Endothelial cell of umbilical vein (primary cell): ENCODE data around the gene MYO1C. TPM values are rescaled to one million over a fixed set of nuclear protein-coding genes. Genes with fewer than 3 reads are reported as not detected.

ENCODE experiments used
- BruUV-seq: library from RNA; stranded (reverse); fragments of 400-500 nt; replicated peaks from 2 replicates; lab custom pipeline; 2021; lab: Mats Ljungman, UMichigan
- CTCF ChIA-PET: fragments of 300-600, 350-600 bp; sonication (Branson Sonifier 250); formaldehyde crosslinking; loops from one replicate; lab custom pipeline; 2021; ENCODE audit warnings: antibody characterized with exemption, inconsistent platforms; lab: Charles Lee
- POLR2A ChIA-PET: fragments of 300-600, 350-600 bp; sonication (Branson Sonifier 250); formaldehyde crosslinking; loops from one replicate; lab custom pipeline; 2021; ENCODE audit warnings: antibody characterized with exemption, inconsistent platforms; lab: Charles Lee
- DNase-seq: peaks from one replicate; pipeline ENCODE4 v3.0.0-alpha.2; 2011; ENCODE audit warnings: low read depth, low spot score
- FAIRE-seq: peaks from 2 replicates; lab custom pipeline; 2011; peaks lifted over from hg19 to GRCh38; lab: Jason Lieb, UNC
- H2AFZ ChIP-seq: 2 replicates; pipeline ENCODE4 v1.6.0; 2012; ENCODE audit warnings: low read depth, low read length, control low read depth, inconsistent platforms
- H3K27ac ChIP-seq: 2 replicates; pipeline ENCODE4 v1.5.1; 2011; ENCODE audit warnings: low read depth, mild to moderate bottlenecking, control low read depth, low read length, moderate library complexity; ENCODE audit not compliant: insufficient read depth
- H3K27me3 ChIP-seq, 2 experiments: 2 replicates each; pipeline versions ENCODE4 v1.6.0 to v1.6.1; 2011; ENCODE audit warnings: low read length in 2 of 2, mixed read lengths in 1 of 2; ENCODE audit not compliant: control insufficient read depth in 2 of 2, insufficient read depth in 2 of 2
- H3K36me3 ChIP-seq, 2 experiments: 2 replicates in 1 of 2; 3 replicates in 1 of 2; pipeline ENCODE4 v1.5.1; 2011; ENCODE audit warnings: low read length in 2 of 2, mild to moderate bottlenecking in 1 of 2, moderate library complexity in 1 of 2; ENCODE audit not compliant: control insufficient read depth in 2 of 2, insufficient read depth in 2 of 2; ENCODE audit errors: extremely low read depth in 1 of 2
- H3K4me1 ChIP-seq: 3 replicates; pipeline ENCODE4 v1.5.1; 2011; ENCODE audit warnings: mild to moderate bottlenecking, low read length; ENCODE audit not compliant: control insufficient read depth, insufficient read depth; ENCODE audit errors: extremely low read depth
- H3K4me2 ChIP-seq: 2 replicates; pipeline ENCODE4 v1.6.1; 2011; ENCODE audit warnings: low read length, control low read depth, mixed read lengths; ENCODE audit not compliant: insufficient read depth
- H3K4me3 ChIP-seq, 3 experiments: fragments of 200-600 bp in 1 of 3; sonication (generic), shearing (Covaris generic) in 1 of 3; replicated peaks in 1 of 3; 2 replicates each; pipeline ENCODE4 v1.5.1; 2011 to 2016; ENCODE audit warnings: control low read depth in 3 of 3, low read length in 3 of 3, mild to moderate bottlenecking in 2 of 3, inconsistent platforms in 1 of 3, low read depth in 1 of 3, moderate library complexity in 1 of 3; ENCODE audit not compliant: insufficient read depth in 1 of 3
- H3K79me2 ChIP-seq: 2 replicates; pipeline ENCODE4 v1.6.0; 2012; ENCODE audit warnings: low read length, inconsistent platforms; ENCODE audit not compliant: control insufficient read depth, insufficient read depth
- H3K9ac ChIP-seq: replicated peaks from 2 replicates; pipeline ENCODE3; 2011; ENCODE audit warnings: low read length, control low read depth; ENCODE audit not compliant: insufficient read depth; ENCODE audit errors: extremely low read depth
- H3K9me1 ChIP-seq: replicated peaks from 3 replicates; pipeline ENCODE4 v1.6.0; 2011; ENCODE audit warnings: mild to moderate bottlenecking, low read length; ENCODE audit not compliant: control insufficient read depth, insufficient read depth; ENCODE audit errors: extremely low read depth
- H3K9me3 ChIP-seq: replicated peaks from 2 replicates; pipeline ENCODE4 v1.5.1; 2012; ENCODE audit warnings: low read length, inconsistent platforms; ENCODE audit not compliant: control insufficient read depth, insufficient read depth
- H4K20me1 ChIP-seq: replicated peaks from 2 replicates; pipeline ENCODE3; 2011; ENCODE audit warnings: mild to moderate bottlenecking, low read length; ENCODE audit not compliant: control insufficient read depth, insufficient read depth; ENCODE audit errors: extremely low read depth
- CTCF ChIP-seq, 2 donors: IDR thresholded peaks; 1 replicate in 1 of 2; 2 replicates in 1 of 2; pipeline ENCODE4 v1.5.1; 2011; ENCODE audit warnings: low read length in 2 of 2, mild to moderate bottlenecking in 2 of 2, moderate library complexity in 2 of 2, control low read depth in 1 of 2, inconsistent platforms in 1 of 2, low read depth in 1 of 2; ENCODE audit not compliant: insufficient read depth in 1 of 2; ENCODE audit errors: extremely low read depth in 1 of 2
- EZH2 ChIP-seq: IDR thresholded peaks from 2 replicates; pipeline ENCODE4 v1.6.1; 2012; ENCODE audit warnings: borderline replicate concordance, low read depth, mild to moderate bottlenecking, moderate library complexity, low read length, inconsistent platforms; ENCODE audit not compliant: severe bottlenecking
- FOS ChIP-seq: IDR thresholded peaks from 2 replicates; pipeline ENCODE4 v1.6.1; 2011; ENCODE audit warnings: mild to moderate bottlenecking, low read length, moderate library complexity, borderline replicate concordance; ENCODE audit not compliant: insufficient read depth
- GATA2 ChIP-seq: IDR thresholded peaks from 2 replicates; pipeline ENCODE4 v1.7.0; 2011; ENCODE audit warnings: low read depth, mild to moderate bottlenecking, moderate library complexity, mixed read lengths, low read length; ENCODE audit not compliant: insufficient read length, insufficient read depth
- JUN ChIP-seq: IDR thresholded peaks from 2 replicates; pipeline ENCODE4 v1.6.1; 2011; ENCODE audit warnings: borderline replicate concordance, low read depth; ENCODE audit not compliant: insufficient read length, insufficient read depth
- MYC ChIP-seq: IDR thresholded peaks from one replicate; pipeline ENCODE4 v1.6.1; 2011; ENCODE audit warnings: mild to moderate bottlenecking, low read depth, low read length
- POLR2A ChIP-seq: IDR thresholded peaks from 2 replicates; pipeline ENCODE4 v1.6.1; 2012; ENCODE audit warnings: low read depth, mild to moderate bottlenecking, control low read depth, low read length
- POLR2AphosphoS5 ChIP-seq: IDR thresholded peaks from 2 replicates; pipeline ENCODE4 v1.6.1; 2012; ENCODE audit warnings: low read depth, mild to moderate bottlenecking, control low read depth, low read length, moderate library complexity; ENCODE audit not compliant: insufficient read depth
- dilution Hi-C: fragments of 300-500 bp; cut with MboI; formaldehyde crosslinking; loops from one replicate; pipeline ENCODE4 v1.15.0; 2019; ENCODE audit warnings: low sequenced_read_pairs; ENCODE audit not compliant: extremely low pct_ligation_motif_present
- intact Hi-C: fragments of 100-400 bp; cut with micrococcal nuclease; formaldehyde crosslinking; loops from one replicate; pipeline ENCODE4 v1.10.0; 2022
- polyA plus RNA-seq, 4 experiments: library from polyadenylated mRNA; depleted of rRNA in 3 of 4; stranded (reverse) in 3 of 4; unstranded in 1 of 4; fragments of >200 nt; gene quantifications; 2 replicates each; pipeline versions ENCODE4 v1.2.1 to v1.2.3, GENCODE V29; 2011 to 2012; ENCODE audit warnings: missing spikeins in 1 of 4
- total RNA-seq: library from RNA; stranded (reverse); gene quantifications from 2 replicates; pipeline ENCODE4 v1.2.3, GENCODE V29; 2021
- TF ChIP-seq, protein P1 (sequence below): IDR thresholded peaks from 2 replicates; pipeline ENCODE4 v1.6.1; 2011; ENCODE audit not compliant: insufficient read depth, insufficient read length

Gene MYO1C
- total and polyA plus RNA-seq, 2 donors (not counting 3 experiments of a cell fraction or from before 2014, with no cell fraction given): 141 to 206 TPM

GRCh38 chr17:1495265-1495989 is 2.9 kb upstream of the MYO1C start:
- FAIRE-seq (no peak), DNase-seq (no peak)
- Histone ChIP-seq H3K4me2 (no peak overlapping the region), H3K9me1 (no peaks in the 10 kb centered on the region), H3K79me2 (peaks cover 12% of the 10 kb centered on the region), H3K27me3 (no peaks in the 10 kb centered on the region), H3K9me3 (no peaks in the 10 kb centered on the region), H3K4me3 (no peak overlapping the region), H3K27ac (no peak overlapping the region), H4K20me1 (no peaks in the 10 kb centered on the region), H3K4me1 (peaks cover 24% of the 10 kb centered on the region), H3K36me3 (peaks cover 3 to 8% of the 10 kb centered on the region in 2 experiments), H2AFZ (no peak overlapping the region), H3K9ac (no peak overlapping the region)
- BruUV-seq: TSS peak; percentile 10
- ChIA-PET POLR2A (no interaction called here), CTCF (interaction anchor here (0.7 to 3.4 kb wide), 4 partner anchors 10 to 130 kb away, joined by 3 to 18 read pairs (median 14); partner anchors contain the start of gene INPP5K)
- TF ChIP-seq EZH2 (no peak), CTCF (IDR thresholded peaks at IDR 0.05; ENCODE audit: extremely low read depth in 1 of 2, insufficient read depth in 1 of 2, low read depth in 1 of 2, low read length in 2 of 2) (no peak), JUN (no peak), MYC (no peak), FOS (no peak), GATA2 (no peak), POLR2A (no peak), POLR2AphosphoS5 (no peak)
- TF ChIP-seq, protein P1, sequence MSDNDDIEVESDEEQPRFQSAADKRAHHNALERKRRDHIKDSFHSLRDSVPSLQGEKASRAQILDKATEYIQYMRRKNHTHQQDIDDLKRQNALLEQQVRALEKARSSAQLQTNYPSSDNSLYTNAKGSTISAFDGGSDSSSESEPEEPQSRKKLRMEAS: no peak
- dilution Hi-C loops: no loop called here
- intact Hi-C loops: no loop called here
